HG03139 (cell line): ENCODE measurements around the gene MAPKAP1.
"Not testable (repeated sequence)": the region's sequence is repeated elsewhere in the genome, so short reads cannot be mapped to it uniquely, and the experiment has no call there.

Experiments
- ATAC-seq: cut with Tn5 transposase; IDR thresholded peaks from one replicate; pipeline ENCODE4 v1.9.1; 2021; ENCODE audit not compliant: unreplicated experiment

The MAPKAP1 gene

DNA sequence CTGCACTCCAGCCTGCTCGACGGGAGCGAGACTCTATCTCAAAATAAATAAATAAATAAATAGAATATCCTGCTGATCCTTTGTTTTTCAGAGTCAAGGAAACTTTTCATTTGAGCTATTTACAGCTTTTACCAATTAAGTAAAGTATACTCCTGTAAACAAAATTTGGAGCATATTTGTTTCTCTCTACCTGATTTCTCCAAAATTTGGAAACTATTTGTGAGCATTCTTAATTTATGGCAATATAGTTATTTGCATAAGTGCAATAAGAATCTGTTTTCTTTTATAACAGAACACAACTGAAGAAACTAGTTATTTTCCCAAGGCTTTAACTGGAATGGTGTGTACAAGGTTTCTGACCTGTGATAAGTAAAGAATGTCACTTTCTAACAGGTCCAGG lies 135.2 kb downstream of the MAPKAP1 start:
- not testable (repeated sequence) for ATAC-seq

DNA sequence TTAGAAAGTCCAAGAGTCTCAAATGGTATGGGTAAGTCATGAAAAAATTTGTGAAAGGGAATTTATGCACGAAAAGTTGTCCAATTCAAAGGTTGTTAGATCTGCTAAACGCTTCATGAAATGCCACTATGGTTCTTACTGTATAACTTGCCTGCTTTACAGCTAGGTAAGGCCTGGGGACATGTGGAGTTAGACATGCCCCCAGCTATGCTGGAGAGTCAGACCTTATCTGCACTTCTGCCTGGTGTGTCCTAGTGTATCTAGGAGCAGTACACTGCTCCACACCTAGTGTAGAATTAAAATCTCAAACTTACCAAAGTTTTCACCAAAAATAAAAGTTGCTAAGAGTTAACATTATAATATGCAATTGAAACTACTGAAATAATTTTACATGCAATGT lies 136.8 kb downstream of the MAPKAP1 start:
- no peak for ATAC-seq

DNA sequence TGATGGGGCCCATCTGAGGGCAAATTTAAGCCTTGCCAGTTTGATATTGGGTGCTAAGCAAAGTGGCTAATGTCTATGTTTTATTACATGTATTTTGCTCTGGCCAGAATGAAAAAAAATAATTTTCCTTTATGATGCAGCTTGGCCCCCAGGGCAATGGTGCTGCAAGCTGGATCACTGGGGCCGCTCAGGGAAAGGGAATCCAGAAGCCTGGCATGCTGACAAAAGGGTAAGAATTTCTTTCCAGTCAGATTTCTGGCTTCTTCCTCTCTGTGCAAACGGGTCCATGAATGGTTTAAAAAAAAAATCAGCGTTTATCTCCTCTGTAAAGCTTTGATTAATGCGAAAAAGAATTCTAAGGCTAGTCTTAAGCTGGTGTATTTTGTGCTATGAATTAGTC lies 138.4 kb downstream of the MAPKAP1 start:
- ATAC-seq, result no peak

DNA sequence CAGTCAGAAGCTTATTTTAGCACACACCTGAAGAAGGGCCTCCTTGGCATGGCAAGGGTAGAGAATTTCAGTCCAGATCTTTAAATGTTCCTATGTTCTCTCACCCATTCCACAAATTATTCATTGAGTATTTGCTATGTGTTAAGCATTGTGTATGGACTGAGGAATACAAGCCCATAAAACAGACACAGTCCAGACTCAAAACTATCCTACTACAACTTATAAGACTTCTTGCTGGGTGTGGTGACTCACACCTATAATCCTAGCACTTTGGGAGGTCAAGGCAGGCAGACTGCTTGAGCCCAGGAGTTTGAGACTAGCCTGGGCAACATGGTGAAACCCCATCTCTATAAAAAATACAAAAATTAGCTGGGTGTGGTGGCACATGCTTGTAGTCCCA lies 141.0 kb downstream of the MAPKAP1 start:
- ATAC-seq, result not testable (repeated sequence)

DNA sequence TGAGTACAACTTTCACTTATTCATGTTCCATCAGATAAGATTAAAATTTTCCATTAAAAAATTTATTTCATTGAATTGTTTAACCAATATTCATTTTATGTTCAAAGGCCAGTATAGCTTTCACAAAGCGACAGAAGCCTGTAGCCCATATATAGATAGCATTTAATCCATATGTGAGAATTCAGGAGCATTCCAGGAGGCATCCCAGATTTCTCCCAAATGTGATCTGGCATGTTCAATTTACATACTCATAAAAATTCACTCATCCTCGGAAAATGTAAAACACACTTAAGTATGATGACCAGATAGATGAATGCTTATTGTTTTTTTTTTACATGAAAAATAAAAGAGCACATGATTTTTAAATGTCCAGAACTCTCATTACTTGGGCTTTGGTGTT lies 141.9 kb downstream of the MAPKAP1 start:
- no peak for ATAC-seq

DNA sequence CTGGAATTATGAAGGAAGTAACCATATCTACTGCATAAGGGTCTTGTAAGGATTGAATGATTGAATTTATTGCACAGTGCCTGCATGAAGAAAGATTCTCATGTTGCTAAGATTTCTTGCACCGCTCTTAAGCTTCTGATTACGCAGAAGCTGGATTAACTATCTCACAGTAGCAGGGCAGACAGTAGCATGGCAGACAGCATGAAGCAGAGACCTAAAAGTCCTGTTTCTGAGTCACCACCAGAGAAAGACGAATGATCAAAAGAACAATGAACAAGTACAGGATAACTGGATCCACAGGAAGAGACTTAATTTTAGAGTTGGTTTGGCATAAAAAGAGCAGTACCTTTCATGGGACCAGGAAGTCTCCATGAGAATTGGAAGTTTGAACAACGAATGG lies 142.4 kb downstream of the MAPKAP1 start:
- no peak for ATAC-seq

DNA sequence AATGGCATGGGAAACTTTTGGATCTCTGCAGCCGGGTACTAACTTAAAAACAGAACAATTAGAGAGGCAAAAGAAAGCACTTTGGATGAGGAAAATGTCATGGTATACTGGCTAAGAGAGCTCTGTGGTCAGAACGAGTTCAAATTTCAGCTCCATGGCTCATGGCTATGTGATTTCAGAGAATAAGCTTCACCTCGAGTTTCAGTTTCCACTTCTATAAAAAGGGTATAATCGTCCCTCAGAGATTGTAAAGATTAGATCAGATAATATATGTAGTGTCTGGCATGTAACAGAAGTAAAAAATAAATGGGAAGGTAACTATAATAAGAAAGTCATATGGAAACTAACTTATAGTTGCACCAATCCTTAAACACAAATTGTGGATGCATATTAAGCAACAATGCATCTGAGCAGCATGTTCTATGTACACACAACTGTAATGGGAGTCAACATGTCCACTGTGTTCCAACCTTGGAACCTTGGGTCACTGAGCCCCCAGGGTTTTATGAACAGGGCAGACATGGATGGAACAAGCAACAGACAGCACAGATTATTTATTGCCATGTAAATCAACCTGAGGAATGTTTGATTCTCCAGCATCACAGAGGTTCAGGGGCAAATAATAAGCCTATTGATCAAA lies 145.4 kb downstream of the MAPKAP1 start:
- no peak for ATAC-seq

DNA sequence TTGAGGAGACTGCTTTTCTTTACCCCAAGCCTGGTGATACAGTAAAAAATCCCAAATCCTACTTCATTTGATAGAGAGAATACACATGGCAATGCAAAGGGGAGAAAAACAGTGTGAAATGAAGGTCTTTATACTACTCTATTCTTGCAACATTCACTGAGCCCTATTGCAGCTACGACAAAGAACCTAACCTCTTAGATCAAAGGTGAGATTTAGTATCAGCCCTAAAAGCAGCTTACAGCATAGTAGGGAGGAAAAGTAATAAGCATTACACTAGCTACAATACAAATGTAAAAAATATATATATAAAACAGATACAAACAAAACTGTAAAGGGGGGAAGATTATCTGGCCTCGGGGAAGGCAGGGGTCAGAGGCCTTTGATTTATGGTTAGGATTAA lies 147.1 kb downstream of the MAPKAP1 start:
- no peak for ATAC-seq

DNA sequence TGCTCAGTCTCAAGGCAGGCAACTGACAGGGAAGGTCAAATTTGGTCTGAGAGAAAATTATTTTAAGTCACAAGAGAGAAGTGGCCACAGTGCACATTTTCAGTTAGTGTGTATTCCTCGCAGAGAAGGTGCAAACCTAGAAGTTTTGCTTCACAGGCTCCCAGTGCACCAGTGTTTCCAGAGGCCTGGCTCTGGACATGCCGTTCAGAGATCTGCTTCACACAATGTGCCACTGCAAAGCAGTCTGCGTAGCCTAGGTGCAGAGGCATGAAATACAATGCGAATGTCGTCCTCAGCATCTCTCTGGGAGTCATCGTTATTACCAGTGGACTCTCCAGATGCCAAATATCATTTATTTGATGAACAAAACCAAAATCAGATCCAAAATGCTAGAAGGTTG lies 147.8 kb downstream of the MAPKAP1 start:
- no peak for ATAC-seq

DNA sequence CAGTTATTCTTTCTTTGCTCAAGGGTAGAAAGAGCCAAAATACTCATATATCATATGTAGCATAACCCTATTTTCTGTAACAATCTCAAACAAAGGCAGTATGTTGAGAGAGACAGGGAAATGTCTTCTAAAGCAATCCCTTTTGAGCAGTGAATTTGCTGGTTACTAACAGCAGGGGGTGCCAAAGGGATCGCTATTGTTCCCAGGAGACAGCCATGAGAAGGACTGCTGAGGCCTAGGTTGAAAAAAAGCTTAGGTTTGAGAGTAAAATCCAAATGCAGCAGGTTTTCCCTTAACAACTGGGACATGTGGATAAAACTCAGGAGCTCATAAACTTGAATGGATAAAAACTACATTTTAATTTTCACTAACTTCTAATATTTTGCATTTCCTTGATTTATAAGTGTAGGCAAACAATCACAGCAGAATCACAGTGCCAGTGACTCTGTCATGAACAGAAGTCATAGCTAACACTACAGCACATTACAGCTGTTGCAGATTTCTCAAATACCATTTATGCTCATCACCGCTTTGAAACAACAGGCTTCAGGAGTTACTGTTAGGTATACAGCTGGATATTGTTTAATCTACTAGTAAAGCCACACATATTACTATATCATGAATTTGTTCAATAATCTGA lies 148.4 kb downstream of the MAPKAP1 start:
- ATAC-seq, result no peak

DNA sequence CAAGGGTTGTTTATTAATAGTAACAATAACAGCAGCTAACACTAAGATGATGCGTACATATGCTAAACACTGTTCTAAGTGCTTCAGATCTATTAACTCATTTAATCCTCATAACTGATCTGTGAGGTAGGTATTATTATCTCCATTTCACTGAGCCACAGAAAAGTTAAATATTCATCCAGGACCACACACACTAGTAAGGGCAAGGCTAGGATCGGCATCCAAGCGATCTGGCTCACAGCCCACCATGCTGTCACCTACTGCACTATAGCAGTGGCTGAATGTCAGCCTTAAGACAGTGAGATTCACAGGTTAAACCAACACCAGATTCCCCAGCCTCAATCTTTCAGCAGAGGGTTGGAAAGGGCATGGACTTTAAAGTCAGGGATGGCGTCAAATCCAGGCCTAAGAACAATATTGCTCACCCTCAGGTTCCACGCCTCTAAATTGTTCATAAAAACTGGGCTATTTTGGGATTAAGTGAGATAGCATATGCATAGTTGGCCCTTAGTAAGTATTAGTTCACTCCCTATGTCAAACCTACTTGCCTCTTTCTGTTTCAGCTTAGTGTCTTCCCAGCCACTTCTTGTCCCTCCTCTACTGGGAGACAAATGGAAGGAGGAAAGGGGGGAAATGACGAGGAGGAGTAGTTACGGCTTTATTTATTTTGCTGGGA lies 150.8 kb downstream of the MAPKAP1 start:
- no peak for ATAC-seq

DNA sequence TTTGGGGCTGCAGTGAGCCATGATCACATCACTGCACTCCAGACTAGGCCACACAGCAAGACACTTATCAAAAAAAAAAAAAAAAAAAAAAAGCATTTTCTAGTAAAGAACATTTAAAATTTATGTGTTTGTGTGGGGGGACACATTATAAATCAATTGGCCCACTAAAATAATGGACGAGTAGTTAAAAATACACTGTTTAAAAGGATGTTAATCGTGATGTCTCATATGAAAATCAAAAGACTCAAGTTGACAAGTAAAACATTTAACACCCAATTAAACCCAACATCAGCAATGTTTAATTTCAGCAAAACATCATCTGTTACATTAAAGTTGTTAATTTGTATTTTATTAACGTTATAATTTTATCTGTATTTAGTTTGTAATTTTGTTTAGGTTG lies 152.3 kb downstream of the MAPKAP1 start:
- ATAC-seq, result no peak

DNA sequence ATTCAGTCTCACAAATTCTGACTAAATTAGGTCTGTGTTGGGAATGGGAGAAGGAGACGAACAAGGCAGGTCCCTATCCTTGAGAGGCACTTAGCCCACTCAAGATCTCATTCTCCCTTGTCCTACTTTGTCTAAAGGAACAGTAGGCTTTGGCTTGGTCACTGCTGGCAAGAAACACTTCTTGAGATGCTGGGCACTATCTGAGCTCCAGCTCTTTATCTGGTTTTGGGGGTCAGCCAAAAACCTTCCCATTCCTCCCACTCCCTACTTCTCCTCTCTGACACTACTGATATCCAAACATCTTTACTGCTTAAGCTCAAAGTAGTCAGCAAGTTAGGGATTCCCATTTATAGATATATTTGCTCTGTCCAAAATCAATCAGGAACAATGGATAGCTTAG lies 155.2 kb downstream of the MAPKAP1 start:
- ATAC-seq, result no peak

DNA sequence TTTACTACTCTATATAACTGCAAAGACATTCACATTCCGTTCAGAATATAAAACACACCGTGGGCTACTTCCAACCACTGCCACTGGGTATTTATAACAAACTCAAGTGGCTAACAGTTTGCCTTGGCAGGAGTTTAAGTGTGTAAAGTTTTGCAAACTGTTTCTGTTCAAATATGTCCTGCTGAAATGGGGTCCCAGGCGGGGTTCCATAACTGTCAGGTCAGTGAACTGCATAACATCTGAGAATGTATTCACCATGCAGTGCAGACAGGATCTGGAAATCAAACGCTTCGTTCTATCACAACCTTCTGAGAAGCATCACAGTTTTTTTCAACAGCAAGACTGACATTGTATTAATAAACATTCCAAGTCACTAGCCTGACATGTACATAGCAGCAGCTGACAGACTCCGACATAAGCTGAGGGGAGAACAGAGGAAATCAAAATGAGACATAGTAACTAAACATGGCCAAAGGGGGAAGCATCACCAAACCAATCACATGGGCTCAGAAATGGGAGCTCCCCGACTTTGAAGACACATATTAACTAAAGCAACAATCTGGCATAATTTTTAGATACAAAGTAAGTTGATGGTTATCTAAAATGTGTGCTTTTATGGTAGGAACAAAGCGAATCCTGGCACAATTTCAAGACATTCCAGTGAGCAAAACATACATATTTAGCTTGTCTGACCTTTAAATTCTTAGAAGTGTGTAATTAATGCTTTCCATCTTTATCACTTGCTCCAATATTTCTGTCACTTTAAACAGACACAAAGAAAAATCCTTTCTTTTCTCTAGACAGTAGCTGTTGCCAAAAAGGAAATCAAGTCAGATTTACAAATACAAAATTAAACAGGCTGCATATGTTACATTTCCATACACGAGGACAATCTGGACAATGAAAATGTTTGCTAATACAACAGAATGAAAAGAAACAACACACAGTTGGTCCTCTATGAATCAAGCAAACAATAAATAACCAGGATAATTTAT lies 156.8 kb downstream of the MAPKAP1 start:
- ATAC-seq, result no peak

DNA sequence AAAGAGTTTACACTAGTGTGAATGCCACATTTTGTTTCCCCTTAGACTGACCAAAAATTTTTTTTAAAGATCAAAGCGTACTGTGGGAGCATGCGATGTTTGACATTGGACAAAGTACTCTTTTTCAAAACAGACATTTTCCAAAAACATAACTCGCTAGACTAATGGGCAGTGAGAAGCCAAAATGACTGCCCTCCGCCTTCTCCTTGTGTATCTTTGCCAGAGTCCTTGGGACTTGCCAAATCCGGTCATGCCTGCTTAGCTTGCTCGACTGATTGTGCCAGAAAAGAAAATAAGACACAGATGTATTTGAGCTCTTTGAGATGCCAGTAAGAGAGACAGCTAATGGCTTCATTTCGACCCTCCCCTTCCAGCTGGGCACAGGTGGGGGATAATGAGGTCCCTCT lies 157.5 kb downstream of the MAPKAP1 start:
- no peak for ATAC-seq

DNA sequence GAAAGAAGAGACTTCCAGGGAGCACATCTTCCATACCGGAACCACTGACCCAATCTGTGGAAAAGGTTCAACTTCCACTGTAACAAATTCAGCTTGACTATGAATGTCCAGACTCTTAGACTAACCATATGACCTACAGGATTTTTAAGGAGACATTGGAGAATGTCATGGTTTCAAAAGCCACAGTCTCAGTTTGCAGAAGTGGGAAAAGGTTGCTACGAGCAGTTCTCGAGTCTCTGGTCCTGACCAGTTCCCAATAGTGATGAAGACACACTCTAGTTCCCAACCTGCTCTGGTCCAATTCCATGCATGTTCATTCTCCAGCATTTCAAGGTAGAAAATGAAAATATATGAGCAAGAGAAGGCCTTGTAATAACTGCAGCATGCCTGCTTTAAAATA lies 158.0 kb downstream of the MAPKAP1 start:
- no peak for ATAC-seq

DNA sequence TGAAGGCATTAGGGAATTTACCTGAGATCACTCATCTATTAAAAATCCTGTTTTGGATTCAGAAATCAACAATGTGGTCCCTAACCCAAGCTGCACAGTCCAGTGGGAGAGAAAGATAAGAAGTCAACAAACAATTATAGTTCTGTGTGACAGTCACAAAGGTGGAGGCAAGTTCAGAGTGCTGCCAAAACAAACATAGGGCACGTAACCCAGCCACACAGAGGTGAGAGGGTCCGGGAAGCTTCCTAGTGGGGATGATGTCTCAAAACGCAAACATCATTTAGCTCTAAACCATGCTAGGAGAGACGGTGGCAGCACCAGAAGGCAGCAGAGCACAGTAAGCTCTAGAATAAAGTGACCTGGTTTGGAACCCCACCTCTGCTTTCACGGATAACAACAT lies 158.9 kb downstream of the MAPKAP1 start:
- ATAC-seq, result no peak

DNA sequence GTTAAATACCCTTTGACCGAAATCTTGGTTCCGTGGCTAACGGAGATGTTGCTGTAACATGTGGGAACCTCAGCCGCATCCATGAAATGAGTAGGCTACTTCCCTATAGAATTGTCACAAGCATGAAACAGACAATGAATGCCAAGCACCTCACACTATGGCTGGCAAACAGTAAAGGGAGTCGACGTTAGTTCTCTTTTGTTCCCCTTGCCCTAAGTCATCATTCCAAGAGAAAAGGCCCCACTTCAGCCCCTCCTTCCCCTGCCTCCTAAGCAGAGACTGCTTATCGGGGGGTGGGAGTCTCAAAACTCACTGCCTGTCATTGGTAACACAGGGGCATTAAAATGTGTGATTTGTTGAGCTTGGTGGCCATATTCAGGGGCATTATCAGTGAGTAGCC lies 159.6 kb downstream of the MAPKAP1 start:
- ATAC-seq, result no peak

DNA sequence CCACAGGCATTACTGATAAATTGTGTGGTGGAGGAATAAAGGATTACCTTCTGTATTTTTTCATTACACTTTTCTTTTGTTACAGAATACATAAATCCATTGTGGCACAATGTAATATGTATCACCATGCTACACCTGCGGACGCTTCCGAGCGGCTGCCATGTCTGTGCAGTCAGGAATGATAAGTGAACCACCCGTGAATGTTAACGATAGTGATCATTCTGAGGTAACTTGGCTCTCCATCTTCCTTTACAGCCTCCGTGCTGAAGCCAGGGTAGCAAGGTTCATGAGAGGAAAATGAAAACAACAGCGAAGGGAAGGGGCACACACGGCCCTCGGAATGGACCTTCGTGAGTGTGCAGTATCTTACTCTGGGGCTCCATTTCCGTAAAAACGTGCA lies 161.2 kb downstream of the MAPKAP1 start:
- no peak for ATAC-seq

DNA sequence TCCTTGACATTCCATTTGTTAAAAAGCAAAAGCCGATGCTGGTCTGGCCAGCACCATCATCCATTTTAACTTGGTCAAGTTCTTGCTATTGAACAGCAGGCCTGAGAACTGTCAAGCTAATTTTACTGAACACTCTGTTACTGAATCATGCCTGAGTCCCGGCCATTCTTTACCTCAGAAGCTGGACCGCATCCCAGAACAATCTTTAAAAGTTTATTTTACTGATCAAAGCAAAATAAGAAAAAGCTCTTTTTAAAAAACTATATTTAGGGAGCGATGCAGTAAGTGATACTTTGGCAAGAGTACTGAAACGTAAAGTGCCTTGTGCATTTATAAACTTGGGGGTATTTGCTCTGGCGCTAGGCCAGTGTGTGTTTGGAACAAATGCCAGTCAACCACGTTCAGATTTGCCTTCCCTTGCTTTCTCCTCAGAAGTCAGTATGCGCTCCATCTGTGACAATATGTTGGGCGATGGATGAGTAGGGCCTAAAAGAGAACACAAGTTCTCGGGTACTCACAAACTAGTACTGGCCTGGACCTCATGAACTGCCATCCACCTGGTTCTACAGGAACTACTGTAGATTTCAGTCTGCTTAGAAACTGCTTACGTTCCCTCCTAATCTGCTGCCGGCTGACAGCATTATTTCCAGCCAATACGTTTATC lies 161.9 kb downstream of the MAPKAP1 start:
- ATAC-seq, result no peak

DNA sequence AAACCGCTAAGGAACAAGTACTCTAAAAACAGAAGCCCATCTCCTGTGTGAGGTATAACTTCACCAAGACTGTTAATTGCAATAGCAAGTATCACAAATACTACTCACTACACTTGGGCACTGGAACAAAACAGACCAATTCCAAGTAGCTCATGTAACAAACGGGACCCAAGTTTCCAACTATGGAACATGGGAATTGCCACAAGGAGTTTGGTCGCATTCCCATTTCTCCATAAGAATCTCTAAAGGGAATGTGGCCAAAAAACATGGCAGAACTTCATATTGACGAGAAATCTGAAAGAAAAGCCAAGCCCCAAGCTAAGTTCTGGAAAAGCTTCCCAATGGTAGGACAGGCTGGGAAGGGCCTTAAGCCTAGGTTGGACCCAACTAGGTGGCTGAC lies 162.5 kb downstream of the MAPKAP1 start:
- no peak for ATAC-seq
